Measurements from ENCODE around the gene NINL. TPM values are rescaled to one million over a fixed set of nuclear protein-coding genes. Genes with fewer than 3 reads are reported as not detected.
A peak's percentile ranks its signal among the peaks of the same experiment; 100 is the strongest.

The NINL gene
- total and polyA plus RNA-seq, 2 of the 4 experiments (the other 2 are of a cell fraction) = 3.0 to 10.4 TPM

GRCh38 chr20:25543068-25543467 is 42.3 kb downstream of the NINL start:
- H2AK9ac ChIP-seq (replicated peaks; ENCODE audit: low read depth, low read length, poor library complexity) = no peak overlapping the region
- H4K20me1 ChIP-seq (ENCODE audit: insufficient read depth, low read length) = peaks cover 25% of the 10 kb centered on the region; the same call in 1 of the 2 replicates
- H4K5ac ChIP-seq (ENCODE audit: low read depth, low read length) = no peak overlapping the region
- H3K79me1 ChIP-seq (ENCODE audit: low read depth in 1 of 2, low read length in 2 of 2) = peaks cover 5 to 74% of the 10 kb centered on the region in 2 experiments; a peak in 3 of 4 replicates
- H2AK5ac ChIP-seq (ENCODE audit: low read depth, low read length) = 0 out of 2 replicates have a peak overlapping the region, but pooled peaks have one; percentile 64
- no peaks in the 10 kb centered on the region for H3K9me3 ChIP-seq (ENCODE audit: control insufficient read depth, insufficient read depth, low read length)
- H2BK5ac ChIP-seq (ENCODE audit: low read depth, low read length, poor library complexity, severe bottlenecking) = no peak overlapping the region
- no peak overlapping the region for H2BK20ac ChIP-seq (ENCODE audit: low read depth, low read length)
- ChIA-PET POLR2A (ENCODE audit: unreplicated experiment) (no interaction called here), CTCF (no interaction called here)
- H3K14ac ChIP-seq (replicated peaks; ENCODE audit: low read depth, low read length) = peak overlapping the region; percentile 80
- dilution Hi-C loops (cut with HindIII; ENCODE audit: low sequenced_read_pairs, unreplicated experiment) (no loop called here), in situ Hi-C loops (cut with MboI; ENCODE audit: low sequenced_read_pairs) (loop anchor here (25.0 kb wide), 1 partner anchor 231 kb away; no protein-coding TSS in a partner anchor), intact Hi-C loops (cut with micrococcal nuclease) (loop anchor here (5.0 to 10.0 kb wide), 3 partner anchors 52 to 136 kb away; partner anchors contain the start of genes GINS1 and NANP)
- H3K4me1 ChIP-seq (ENCODE audit: control insufficient read depth, insufficient read depth, low read length) = peaks cover 23% of the 10 kb centered on the region
- no peak overlapping the region for H3K4me3 ChIP-seq (ENCODE audit: insufficient read depth, low read depth, low read length)
- H2BK15ac ChIP-seq (ENCODE audit: low read depth, low read length) = no peak overlapping the region
- ATAC-seq (ENCODE audit: low read depth) = peak; percentile 67
- no TSS peak for BruUV-seq (replicated peaks)
- no peak overlapping the region for H3K18ac ChIP-seq (ENCODE audit: low read depth, low read length)
- peak; percentile 66 for DNase-seq
- no peak overlapping the region for H3K56ac ChIP-seq (ENCODE audit: extremely low read depth, insufficient read depth, low read length)
- H3K4ac ChIP-seq (ENCODE audit: low read depth, low read length) = peak overlapping the region; percentile 35
- no peak overlapping the region for H3K23ac ChIP-seq (ENCODE audit: low read depth, low read length)
- H3K9me1 ChIP-seq (ENCODE audit: insufficient read depth, low read length) = peaks cover 24% of the 10 kb centered on the region
- no peak overlapping the region for H2BK120ac ChIP-seq (ENCODE audit: low read depth, low read length)
- TF ChIP-seq SMC3 (IDR thresholded peaks at IDR 0.05; ENCODE audit: low read depth, low read length) = no peak
- peak; percentile 32; the same call in 1 of the 2 replicates for TF ChIP-seq MAFK (IDR thresholded peaks at IDR 0.05; ENCODE audit: low read depth, low read length)
- TF ChIP-seq FOS (IDR thresholded peaks at IDR 0.05; ENCODE audit: low read depth, low read length) = peak; percentile 61; the same call in 1 of the 2 replicates
- no peak overlapping the region for H2AFZ ChIP-seq (replicated peaks; ENCODE audit: low read length, poor library complexity)
- 0% methylated on average over 1 of the region's 3 CpGs; no CpG with 5 or more reads in 1 of the 2 experiments for WGBS, 2 experiments (ENCODE audit: extremely low coverage in 2 of 2, insufficient read length in 1 of 2)
- H3K9ac ChIP-seq (ENCODE audit: low read depth, low read length) = no peak overlapping the region
- no peak overlapping the region for H4K91ac ChIP-seq (ENCODE audit: insufficient read depth, low read depth, low read length)
- peak overlapping the region in 1 of 2 experiments; percentile 31; a peak in 1 of 4 replicates for H4K8ac ChIP-seq (ENCODE audit: low read depth in 2 of 2, low read length in 2 of 2)
- H3K27ac ChIP-seq (ENCODE audit: insufficient read depth, low read length) = peak overlapping the region; percentile 39; the same call in 1 of the 2 replicates
- H3K4me2 ChIP-seq (ENCODE audit: low read depth, low read length) = 0 out of 2 replicates have a peak overlapping the region, but pooled peaks have one; percentile 19
- H3K36me3 ChIP-seq (ENCODE audit: control insufficient read depth, insufficient read depth, low read length) = no peaks in the 10 kb centered on the region; the same call in 1 of the 2 replicates
- H3K27me3 ChIP-seq (ENCODE audit: control insufficient read depth, insufficient read depth, low read length) = no peaks in the 10 kb centered on the region
